NCI-H510A (cell line): ENCODE data around the gene POU3F3.

Experiments
- DNase-seq: peaks from one replicate; lab custom pipeline; 2025; lab: John Stamatoyannopoulos, UW

Gene POU3F3

GRCh38 chr2:104846786-104847585, 6.9 kb upstream of the POU3F3 start:
- DNase-seq: no peak

- no peak for DNase-seq
Measured at GRCh38 chr2:104847586-104848160, 6.2 kb upstream of the POU3F3 start.

GRCh38 chr2:104848526-104848925, 5.4 kb upstream of the POU3F3 start:
- DNase-seq: no peak

- no peak for DNase-seq
Measured at GRCh38 chr2:104849101-104849500, 4.8 kb upstream of the POU3F3 start.

- no peak for DNase-seq
Measured at GRCh38 chr2:104849618-104850141, 4.2 kb upstream of the POU3F3 start.

GRCh38 chr2:104850361-104851290, 3.3 kb upstream of the POU3F3 start:
- DNase-seq: no peak

- DNase-seq: no peak
Measured at GRCh38 chr2:104851291-104852089, 2.4 kb upstream of the POU3F3 start.

GRCh38 chr2:104852090-104852666, 1.7 kb upstream of the POU3F3 start:
- no peak for DNase-seq

GRCh38 chr2:104854498-104855220, 744 bp downstream of the POU3F3 start:
- no peak for DNase-seq

- no peak for DNase-seq
Measured at GRCh38 chr2:104855221-104856085, 1.5 kb downstream of the POU3F3 start.

GRCh38 chr2:104856086-104856972, 2.4 kb downstream of the POU3F3 start:
- DNase-seq: no peak

- no peak for DNase-seq
Measured at GRCh38 chr2:104856973-104857261, 3.0 kb downstream of the POU3F3 start.

- no peak for DNase-seq
Measured at GRCh38 chr2:104857262-104858005, 3.5 kb downstream of the POU3F3 start.

GRCh38 chr2:104858006-104858978, 4.4 kb downstream of the POU3F3 start:
- no peak for DNase-seq

- DNase-seq: no peak
Measured at GRCh38 chr2:104859291-104859765, 5.4 kb downstream of the POU3F3 start.

GRCh38 chr2:104859766-104860450, 6.0 kb downstream of the POU3F3 start:
- DNase-seq: no peak
